ENCODE measurements around the gene PXMP4. TPM values are rescaled to one million over a fixed set of nuclear protein-coding genes. Genes with fewer than 3 reads are reported as not detected.
"Not testable (repeated sequence)": the region's sequence is repeated elsewhere in the genome, so short reads cannot be mapped to it uniquely, and the experiment has no call there.

Gene PXMP4
- total and polyA plus RNA-seq, 9 of the 15 experiments (the other 6 are each of a cell fraction or from before 2014, with no cell fraction given), result 4.8 to 29.1 (median 6.8) TPM

DNA sequence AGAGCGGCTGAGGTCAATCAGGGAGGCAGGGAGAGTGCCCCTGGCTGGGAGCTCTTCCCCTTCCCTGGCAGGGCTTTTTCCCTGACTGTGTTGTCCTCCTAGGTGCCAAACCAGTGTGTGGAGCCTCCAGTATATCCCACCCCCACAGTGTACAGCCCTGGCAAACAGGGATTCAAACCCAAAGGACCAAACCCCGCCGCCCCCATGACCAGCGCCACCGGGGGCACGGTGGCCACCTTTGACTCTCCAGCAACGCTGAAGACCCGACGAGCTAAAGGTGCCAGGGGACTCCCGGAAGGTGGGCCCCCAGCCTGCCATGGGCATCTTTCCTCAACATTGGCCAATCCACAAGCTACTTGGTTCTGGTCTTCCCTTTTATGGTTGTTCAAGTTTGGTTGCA, 36.9 kb upstream of the PXMP4 start:
- Histone ChIP-seq H3K27me3 (ENCODE audit: control insufficient read depth in 2 of 2, insufficient read depth in 2 of 2, low read length in 2 of 2) (no peaks in the 10 kb centered on the region), H4K20me1 (replicated peaks; ENCODE audit: control insufficient read depth, insufficient read depth, low read length) (no peaks in the 10 kb centered on the region), H3K9ac (ENCODE audit: insufficient read depth in 1 of 2, low read depth in 2 of 2, low read length in 2 of 2) (no peak overlapping the region), H3K27ac (ENCODE audit: extremely low read depth, low read depth, low read length) (no peak overlapping the region), H2AFZ (ENCODE audit: low read depth, low read length) (no peak overlapping the region), H3K9me3 (replicated peaks; ENCODE audit: control insufficient read depth, insufficient read depth, low read depth, low read length) (peaks cover 2% of the 10 kb centered on the region; the same call in 1 of the 2 replicates), H3K4me1 (replicated peaks in 1 of 2; ENCODE audit: control insufficient read depth in 2 of 2, insufficient read depth in 2 of 2, low read length in 2 of 2) (peaks cover 0 to 6% of the 10 kb centered on the region in 2 experiments; a peak in 2 of 5 replicates), H3K79me2 (ENCODE audit: control insufficient read depth, insufficient read depth, low read length) (no peaks in the 10 kb centered on the region), H3K4me3 (no peak overlapping the region), H3K4me2 (ENCODE audit: insufficient read depth, low read length) (no peak overlapping the region), H3K36me3 (ENCODE audit: control insufficient read depth, insufficient read depth, low read length) (no peaks in the 10 kb centered on the region), H3K9me1 (ENCODE audit: control insufficient read depth, insufficient read depth, low read length) (no peaks in the 10 kb centered on the region)
- ATAC-seq (no peak), DNase-seq (ENCODE audit: extremely low read depth in 1 of 4, low spot score in 3 of 4) (no peak), FAIRE-seq (no peak)
- intact Hi-C loops (cut with micrococcal nuclease) (no loop called here), in situ Hi-C loops (cut with MboI) (no loop called here)
- ChIA-PET CTCF (ENCODE audit: low intra/inter-chr PET ratio) (no interaction called here), POLR2A (interaction anchor here (0.6 kb wide), 1 partner anchor 317 kb away, joined by 4 read pairs; no protein-coding TSS in a partner anchor)
- BruUV-seq (replicated peaks), result no TSS peak
- no peak for TF ChIP-seq XRCC4 (IDR thresholded peaks at IDR 0.05; ENCODE audit: extremely low read depth, insufficient read depth, insufficient read length)
- no peak for TF ChIP-seq CTBP1 (IDR thresholded peaks at IDR 0.05; ENCODE audit: borderline replicate concordance)
- TF ChIP-seq RFX1 (IDR thresholded peaks at IDR 0.05), result no peak
- TF ChIP-seq C11orf30 (IDR thresholded peaks at IDR 0.05; ENCODE audit: low read depth), result no peak
- no peak for TF ChIP-seq CHCHD3 (CRISPR knock-in tag; IDR thresholded peaks at IDR 0.05)
- TF ChIP-seq, protein P1, sequence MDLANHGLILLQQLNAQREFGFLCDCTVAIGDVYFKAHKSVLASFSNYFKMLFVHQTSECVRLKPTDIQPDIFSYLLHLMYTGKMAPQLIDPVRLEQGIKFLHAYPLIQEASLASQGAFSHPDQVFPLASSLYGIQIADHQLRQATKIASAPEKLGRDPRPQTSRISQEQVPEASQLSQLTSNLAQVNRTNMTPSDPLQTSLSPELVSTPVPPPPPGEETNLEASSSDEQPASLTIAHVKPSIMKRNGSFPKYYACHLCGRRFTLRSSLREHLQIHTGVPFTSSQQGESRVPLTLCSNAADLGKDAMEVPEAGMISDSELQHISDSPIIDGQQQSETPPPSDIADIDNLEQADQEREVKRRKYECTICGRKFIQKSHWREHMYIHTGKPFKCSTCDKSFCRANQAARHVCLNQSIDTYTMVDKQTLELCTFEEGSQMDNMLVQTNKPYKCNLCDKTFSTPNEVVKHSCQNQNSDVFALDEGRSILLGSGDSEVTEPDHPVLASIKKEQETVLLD (IDR thresholded peaks at IDR 0.05), result no peak
- no peak for TF ChIP-seq PRPF4 (IDR thresholded peaks at IDR 0.05; ENCODE audit: insufficient read depth, low read depth, low read length, poor library complexity, severe bottlenecking)
- TF ChIP-seq SUPT5H (IDR thresholded peaks at IDR 0.05), result no peak
- TF ChIP-seq FOSL1 (tag; conservative IDR thresholded peaks at IDR 0.05), result no peak
- TF ChIP-seq, protein P2, sequence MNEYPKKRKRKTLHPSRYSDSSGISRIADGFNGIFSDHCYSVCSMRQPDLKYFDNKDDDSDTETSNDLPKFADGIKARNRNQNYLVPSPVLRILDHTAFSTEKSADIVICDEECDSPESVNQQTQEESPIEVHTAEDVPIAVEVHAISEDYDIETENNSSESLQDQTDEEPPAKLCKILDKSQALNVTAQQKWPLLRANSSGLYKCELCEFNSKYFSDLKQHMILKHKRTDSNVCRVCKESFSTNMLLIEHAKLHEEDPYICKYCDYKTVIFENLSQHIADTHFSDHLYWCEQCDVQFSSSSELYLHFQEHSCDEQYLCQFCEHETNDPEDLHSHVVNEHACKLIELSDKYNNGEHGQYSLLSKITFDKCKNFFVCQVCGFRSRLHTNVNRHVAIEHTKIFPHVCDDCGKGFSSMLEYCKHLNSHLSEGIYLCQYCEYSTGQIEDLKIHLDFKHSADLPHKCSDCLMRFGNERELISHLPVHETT (CRISPR knock-in tag; conservative IDR thresholded peaks at IDR 0.05 in 1 of 2, IDR thresholded peaks at IDR 0.05 in 1 of 2), result no peak
- TF ChIP-seq ZBTB7A (IDR thresholded peaks at IDR 0.05; ENCODE audit: borderline replicate concordance, control insufficient read depth, low read depth, low read length), result no peak
- WGBS (ENCODE audit: insufficient coverage, low coverage, missing lambda C conversion rate), result 77% methylated on average over 10 of the region's 10 CpGs

DNA sequence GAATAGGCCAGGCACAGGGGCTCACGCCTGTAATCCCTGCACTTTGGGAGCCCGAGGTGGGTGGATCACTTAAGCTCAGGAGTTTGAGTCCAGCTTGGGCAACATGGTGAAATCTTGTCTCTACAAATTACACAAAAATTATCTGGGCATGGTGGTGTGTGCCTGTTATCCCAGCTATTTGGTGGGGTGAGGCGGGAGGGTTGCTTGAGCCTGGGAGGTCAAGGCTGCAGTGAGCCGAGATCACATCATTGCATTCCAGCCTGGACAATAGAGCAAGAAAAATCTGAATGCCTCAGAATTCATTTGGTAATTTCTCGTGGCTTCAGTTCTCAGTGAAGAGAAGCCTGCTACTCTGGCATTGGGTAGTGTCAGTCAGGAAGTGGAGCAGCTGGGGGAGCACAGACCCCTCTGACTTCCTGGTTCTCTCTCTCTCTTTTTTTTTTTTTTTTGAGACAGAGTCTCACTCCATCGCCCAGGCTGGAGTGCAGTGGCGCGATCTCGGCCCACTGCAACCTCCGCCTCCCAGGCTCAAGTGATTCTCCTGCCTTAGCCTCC, 35.9 kb upstream of the PXMP4 start:
- BruUV-seq (replicated peaks); ATAC-seq; DNase-seq (ENCODE audit: extremely low read depth in 1 of 4, low spot score in 3 of 4); H3K4me1 ChIP-seq (replicated peaks in 1 of 2; ENCODE audit: control insufficient read depth in 2 of 2, insufficient read depth in 2 of 2, low read length in 2 of 2); H3K27ac ChIP-seq (ENCODE audit: extremely low read depth, low read depth, low read length); in situ Hi-C loops (cut with MboI); CTCF ChIA-PET (ENCODE audit: low intra/inter-chr PET ratio); H3K79me2 ChIP-seq (ENCODE audit: control insufficient read depth, insufficient read depth, low read length); H3K36me3 ChIP-seq (ENCODE audit: control insufficient read depth, insufficient read depth, low read length); H3K4me3 ChIP-seq; H3K9me3 ChIP-seq (replicated peaks; ENCODE audit: control insufficient read depth, insufficient read depth, low read depth, low read length); FAIRE-seq; H3K9me1 ChIP-seq (ENCODE audit: control insufficient read depth, insufficient read depth, low read length); H2AFZ ChIP-seq (ENCODE audit: low read depth, low read length); H4K20me1 ChIP-seq (replicated peaks; ENCODE audit: control insufficient read depth, insufficient read depth, low read length); intact Hi-C loops (cut with micrococcal nuclease); H3K27me3 ChIP-seq (ENCODE audit: control insufficient read depth in 2 of 2, insufficient read depth in 2 of 2, low read length in 2 of 2); H3K4me2 ChIP-seq (ENCODE audit: insufficient read depth, low read length): not testable (repeated sequence)
- H3K9ac ChIP-seq (ENCODE audit: insufficient read depth in 1 of 2, low read depth in 2 of 2, low read length in 2 of 2), result peak overlapping the region in 1 of 2 experiments; percentile 17; a peak in 1 of 4 replicates
- 74% methylated on average over 9 of the region's 10 CpGs for WGBS (ENCODE audit: insufficient coverage, low coverage, missing lambda C conversion rate)
- POLR2A ChIA-PET, result interaction anchor here (0.6 to 0.7 kb wide), 2 partner anchors 10 to 89 kb away, joined by 3 read pairs; partner anchors contain the start of gene ACTL10
